ENCODE data around the gene CLDN5.
"Not testable (repeated sequence)": the region's sequence is repeated elsewhere in the genome, so short reads cannot be mapped to it uniquely, and the experiment has no call there.

The CLDN5 gene, protein sequence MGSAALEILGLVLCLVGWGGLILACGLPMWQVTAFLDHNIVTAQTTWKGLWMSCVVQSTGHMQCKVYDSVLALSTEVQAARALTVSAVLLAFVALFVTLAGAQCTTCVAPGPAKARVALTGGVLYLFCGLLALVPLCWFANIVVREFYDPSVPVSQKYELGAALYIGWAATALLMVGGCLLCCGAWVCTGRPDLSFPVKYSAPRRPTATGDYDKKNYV

GRCh38 chr22:19524170-19525115 is at the start of gene CLDN5:
TSS of gene CLDN5 (minus strand) at chr22:19524410. CDS start at chr22:19524255, 155 bp downstream.
- DNase-seq = no peak

DNA sequence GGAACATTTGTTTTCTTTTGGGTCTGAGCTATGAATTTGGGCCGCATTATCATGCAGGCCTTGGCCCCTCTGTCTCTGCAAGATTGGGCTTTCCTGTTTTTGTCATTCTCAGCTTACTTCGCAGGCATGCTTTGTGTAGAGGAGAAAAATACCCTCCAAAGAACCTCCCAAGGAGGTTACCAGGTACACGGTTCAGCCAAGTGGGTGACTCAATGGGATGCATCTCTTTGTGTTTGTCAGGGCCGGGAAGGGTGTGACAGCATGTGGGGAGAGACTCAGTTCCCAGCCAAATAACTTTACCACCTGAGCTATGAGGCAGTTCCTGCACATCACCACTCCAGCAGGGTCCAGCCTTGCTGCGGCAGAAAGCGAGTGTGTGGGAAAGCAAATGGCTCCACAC is 47.8 kb upstream of the CLDN5 start:
- no peak for DNase-seq

DNA sequence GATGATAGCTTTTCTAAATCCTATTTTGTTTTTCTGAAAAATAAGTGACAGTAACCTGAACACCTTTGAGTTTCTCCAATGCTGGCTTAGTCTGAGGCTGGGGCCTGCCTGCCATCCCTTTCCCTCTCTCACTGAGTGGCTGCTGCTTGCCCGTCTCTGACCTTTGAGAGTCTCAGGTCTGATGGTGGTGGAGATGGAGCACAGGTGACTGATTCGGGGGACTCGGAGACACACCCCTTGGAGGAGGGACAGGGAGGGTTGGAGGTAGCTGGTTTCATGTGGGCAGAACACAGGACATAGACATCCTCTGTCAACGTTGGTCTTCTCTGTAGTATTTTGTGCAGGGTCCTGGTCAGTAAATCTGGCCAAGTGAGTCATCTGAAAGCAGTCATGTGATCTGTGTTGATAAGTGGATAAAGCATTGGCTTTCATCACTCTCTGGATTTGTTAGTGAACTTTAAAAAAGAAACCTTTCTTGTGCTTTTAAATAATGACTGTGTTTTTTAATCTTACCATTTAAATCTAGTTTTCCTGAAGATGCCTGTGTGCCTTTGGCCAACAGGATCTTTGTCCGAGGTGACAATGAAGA is 47.1 kb upstream of the CLDN5 start:
- no peak for DNase-seq

- no peak for DNase-seq
Measured at GRCh38 chr22:19569976-19570375, 45.8 kb upstream of the CLDN5 start.

DNA sequence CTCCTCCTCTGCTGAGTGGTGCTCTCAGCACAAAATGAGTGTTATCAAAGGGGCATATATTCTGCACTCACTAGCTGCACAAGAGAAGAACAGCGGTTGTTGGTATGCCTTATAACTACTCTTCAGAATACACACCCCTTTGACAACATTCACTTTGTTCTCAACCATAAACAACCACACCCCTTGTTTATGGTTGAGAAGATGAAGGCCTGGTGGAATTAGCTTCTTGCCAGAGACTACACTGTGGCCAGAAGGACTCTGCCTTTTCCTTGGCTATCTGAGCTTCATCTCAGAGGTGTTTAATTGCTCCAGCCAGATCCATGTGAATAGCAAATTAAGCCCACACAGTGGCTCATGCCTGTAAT is 45.0 kb upstream of the CLDN5 start:
- no peak for DNase-seq

GRCh38 chr22:19568337-19569275 is 44.4 kb upstream of the CLDN5 start:
- no peak for DNase-seq

DNA sequence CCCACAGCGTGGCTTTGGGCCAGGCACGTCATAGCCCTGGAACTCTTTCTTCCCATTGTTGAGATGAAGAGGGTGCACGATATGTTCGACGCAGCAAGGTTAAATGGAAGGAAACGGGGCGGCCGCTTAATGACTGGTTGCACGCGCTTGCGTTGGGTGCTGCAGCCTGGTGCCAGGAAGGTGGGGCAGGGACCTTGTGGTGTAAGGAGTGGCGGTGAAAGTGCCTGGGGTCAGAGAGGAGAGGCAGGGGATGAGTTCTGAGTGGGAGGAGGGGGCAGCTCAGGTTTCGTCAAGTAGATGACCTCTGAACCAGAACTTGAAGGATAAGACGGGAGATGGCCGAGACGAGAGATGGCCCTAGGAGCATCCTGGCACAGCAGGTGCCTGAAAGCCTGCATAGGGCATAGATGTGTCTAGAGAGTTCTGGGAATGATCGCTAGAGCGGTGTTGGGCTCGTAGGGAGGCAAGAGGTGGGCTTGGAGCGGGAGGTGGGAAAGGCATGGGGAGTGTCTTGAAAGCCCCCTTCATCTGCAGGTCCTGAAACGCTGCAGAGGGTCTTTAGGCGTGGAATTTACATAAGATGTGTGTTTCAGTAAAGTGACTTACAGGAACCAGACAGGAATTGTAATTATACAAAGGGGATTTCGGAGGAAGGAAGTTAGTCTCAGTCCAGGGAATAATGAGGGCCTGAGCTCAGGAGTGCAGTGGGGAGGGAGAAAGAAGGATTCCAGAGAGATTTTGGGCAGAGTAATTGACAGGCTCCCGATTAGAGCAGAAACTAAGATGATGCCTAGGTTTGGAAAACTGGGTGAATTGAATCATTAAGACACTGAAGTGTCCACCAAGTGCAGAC is 43.2 kb upstream of the CLDN5 start:
- no peak for DNase-seq

- DNase-seq = no peak
Measured at GRCh38 chr22:19566279-19567156, 42.3 kb upstream of the CLDN5 start.

DNA sequence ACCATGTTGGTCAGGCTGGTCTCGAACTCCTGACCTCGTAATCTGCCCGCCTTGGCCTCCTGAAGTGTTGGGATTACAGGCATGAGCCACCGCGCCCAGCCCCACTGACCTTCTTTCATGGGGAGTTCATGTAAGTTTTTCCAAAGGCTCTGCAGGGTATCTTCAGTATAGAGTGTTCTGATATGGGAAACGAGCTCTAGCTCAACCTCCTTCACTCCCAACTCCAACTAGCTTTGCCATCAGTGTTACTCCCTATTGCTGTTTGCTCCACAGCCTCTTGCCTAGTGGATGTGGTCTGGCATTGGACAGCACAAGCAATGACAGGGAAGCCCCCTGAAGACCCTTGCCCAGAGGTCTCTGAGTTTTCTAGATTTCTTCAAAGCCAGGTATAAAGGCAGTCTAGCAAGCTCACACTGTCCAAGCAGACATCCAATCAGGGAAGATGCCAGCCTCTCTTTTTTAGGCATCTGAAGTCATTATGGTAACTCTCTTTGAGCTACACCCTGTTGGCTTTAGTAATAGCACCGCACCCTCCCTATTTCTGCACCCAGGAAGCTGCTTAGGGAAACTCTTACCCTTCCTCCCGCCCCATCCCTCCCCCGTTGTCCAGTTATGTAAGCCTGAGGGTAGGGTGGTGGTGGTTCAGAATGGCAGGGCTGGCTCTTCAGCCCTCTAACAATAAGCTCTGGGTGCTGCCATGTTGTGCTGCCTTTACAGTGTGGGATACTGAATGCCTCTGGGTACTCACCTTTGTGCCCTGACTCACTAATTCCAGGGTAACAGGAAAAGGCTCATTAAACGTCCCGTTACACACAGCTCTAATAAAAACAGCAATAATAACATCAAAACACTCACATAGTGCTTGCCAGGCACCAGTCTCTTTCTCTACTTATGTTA is 41.4 kb upstream of the CLDN5 start:
- DNase-seq = no peak

GRCh38 chr22:19559956-19560355 is 35.7 kb upstream of the CLDN5 start:
- DNase-seq = no peak

DNA sequence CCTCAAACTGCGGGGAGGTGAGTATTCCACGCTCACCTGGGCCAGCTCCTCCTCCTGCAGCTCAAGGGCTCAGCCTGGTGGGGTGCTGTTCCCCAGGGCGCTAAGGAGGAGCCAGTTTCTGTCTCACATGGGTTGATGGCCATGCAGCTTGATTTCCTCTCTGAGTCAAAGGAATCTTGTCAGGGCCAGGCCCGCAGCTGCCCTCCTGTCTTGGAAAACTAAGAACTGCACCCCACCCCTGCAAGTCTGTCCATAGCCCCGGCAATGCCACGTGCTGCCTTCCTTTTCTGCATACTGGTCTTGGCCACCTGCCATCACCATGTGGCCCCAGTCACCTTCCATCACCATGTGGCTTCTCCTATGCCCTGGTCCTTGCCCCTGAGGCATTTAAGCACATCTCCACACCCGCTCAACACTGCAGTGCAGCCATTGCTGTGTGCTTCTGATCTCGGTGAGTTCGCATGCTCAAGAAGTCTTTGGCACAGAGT is 35.2 kb upstream of the CLDN5 start:
- DNase-seq = no peak

- no peak for DNase-seq
Measured at GRCh38 chr22:19556963-19557545, 32.8 kb upstream of the CLDN5 start.

DNA sequence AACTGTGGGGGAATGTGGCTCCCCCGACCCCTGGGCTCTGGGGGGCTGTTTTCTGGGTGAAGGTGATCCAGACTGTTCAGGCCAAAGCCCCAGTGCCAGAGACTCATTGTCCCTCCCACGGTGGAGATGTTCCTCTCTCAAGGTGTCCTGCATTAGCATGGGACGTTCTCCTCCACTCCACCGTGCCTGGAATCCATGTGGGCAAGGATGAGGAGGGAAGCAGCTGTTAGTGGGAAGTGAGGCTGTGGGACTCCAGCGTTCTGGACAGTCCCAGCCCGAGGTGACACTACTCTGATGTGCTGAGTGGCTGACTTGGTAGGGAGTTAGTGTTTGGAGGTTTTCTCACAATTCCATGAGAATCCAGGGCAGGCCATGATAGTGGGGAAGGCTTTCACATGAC is 31.4 kb upstream of the CLDN5 start:
- no peak for DNase-seq

GRCh38 chr22:19554834-19555404 is 30.7 kb upstream of the CLDN5 start:
- DNase-seq = no peak

DNA sequence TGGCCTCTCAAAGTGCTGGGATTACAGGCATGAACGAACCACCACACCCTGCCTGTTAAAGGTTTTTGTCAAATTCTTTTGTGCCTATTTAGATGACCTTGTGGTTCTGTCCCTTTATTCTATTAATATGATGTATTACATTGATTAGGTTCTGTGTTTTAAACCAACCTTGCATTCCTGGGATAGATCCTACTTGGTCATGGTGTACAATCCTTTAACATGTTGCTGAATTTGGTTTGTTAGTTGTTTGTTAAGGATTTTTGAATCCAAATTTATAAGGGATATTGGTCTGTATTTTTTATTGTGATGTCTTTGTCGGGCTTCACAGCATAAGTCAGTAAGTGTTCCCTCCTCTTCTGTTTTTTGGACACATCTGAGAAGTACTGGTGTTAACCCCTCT is 29.0 kb upstream of the CLDN5 start:
- DNase-seq = no peak

GRCh38 chr22:19550382-19550781 is 26.2 kb upstream of the CLDN5 start:
- DNase-seq = no peak

DNA sequence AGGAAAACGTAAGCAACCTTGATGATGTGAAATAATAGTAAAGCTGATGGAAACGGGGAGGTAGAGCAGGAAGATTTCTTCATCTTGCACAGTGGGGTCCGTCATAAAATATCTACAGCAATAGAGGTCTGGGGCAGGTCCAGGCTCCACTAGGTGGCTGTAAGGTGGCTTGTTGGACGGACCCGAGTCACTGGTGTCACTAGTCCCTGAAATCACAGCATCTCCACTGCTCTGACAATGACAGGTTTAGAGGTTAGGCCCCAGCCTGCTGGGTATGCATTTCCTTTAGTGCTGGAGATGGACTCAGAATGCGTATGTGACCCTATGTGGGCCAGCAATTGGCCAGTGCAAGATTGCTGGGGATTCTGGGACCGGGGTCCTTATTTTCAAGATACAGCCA is 25.2 kb upstream of the CLDN5 start:
- no peak for DNase-seq

- DNase-seq = no peak
Measured at GRCh38 chr22:19548964-19549363, 24.8 kb upstream of the CLDN5 start.

DNA sequence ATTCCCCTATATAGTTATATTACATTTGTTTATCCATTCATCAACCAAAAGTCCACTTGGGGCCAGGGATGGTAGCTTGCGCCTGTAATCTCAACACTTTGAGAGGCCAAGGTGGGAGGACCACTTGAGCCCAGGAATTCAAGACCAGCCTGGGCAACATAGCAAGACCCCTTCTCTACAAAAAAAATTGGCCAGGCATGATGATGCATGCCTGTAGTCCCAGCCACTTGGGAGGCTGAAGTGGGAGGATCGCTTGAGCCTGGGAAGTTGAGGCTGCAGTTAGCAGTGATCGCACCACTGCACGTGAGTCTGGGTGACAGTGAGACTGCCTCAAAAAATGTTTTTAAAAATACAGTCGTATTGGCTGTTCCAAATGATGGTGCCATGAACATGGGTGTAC is 24.2 kb upstream of the CLDN5 start:
- DNase-seq = not testable (repeated sequence)
